ENCODE data around the gene MYL12B. TPM values are rescaled to one million over a fixed set of nuclear protein-coding genes. Genes with fewer than 3 reads are reported as not detected.
A peak's percentile ranks its signal among the peaks of the same experiment; 100 is the strongest.

Gene MYL12B
- total RNA-seq, 2 donors from 2014 or later = 208 to 328 TPM

DNA sequence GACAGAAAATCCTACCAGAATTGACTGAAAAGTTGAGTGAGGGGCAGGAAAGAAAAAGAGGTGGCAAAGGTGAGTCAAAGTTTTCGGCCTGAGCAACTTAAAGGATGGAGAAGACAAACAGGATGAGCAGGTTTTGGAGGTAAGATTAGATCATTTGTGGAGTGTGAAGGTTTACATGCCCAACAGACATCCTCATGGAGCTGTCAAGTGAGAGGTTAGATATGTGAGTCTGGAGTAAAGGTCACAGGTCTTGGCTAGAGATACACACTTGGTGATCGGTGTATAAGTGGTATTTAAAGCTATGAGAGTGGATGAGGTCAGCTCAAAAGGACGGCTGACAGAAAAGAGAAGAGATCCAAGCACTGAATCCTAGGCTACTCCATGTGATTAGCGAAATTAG lies 25.5 kb upstream of the MYL12B start:
- no peak for ATAC-seq (ENCODE audit: insufficient number of reproducible peaks, low FRiP score, low read depth)

DNA sequence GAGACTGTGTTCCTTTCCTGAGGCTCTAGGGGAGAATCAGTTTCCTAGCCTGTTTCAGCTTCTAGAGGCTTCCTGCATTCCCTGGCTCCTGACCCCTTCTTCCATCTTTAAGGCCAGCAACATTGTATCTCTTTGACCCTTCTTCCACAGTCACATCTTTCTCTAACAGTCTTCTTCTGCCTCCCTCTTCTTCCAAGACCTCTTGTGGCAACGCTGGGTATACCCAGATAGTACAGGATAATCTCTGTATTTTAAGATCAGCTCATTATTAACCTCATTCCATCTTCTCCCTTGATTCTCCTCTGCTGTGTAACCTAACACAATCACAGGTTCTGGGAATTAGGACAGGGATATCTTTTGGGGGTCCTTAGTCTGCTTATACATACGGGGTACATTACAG lies 23.2 kb upstream of the MYL12B start:
- ATAC-seq (ENCODE audit: insufficient number of reproducible peaks, low FRiP score, low read depth) = no peak
- H3K36me3 ChIP-seq = no peaks in the 10 kb centered on the region
- H3K27me3 ChIP-seq (replicated peaks; ENCODE audit: insufficient read depth) = no peaks in the 10 kb centered on the region
- H3K27ac ChIP-seq = no peak overlapping the region
- peaks cover 5 to 10% of the 10 kb centered on the region in 2 donors for H3K4me1 ChIP-seq (ENCODE audit: control insufficient read depth in 1 of 2, low read depth in 2 of 2)
- H3K9me3 ChIP-seq = no peaks in the 10 kb centered on the region
- TF ChIP-seq, protein P1, sequence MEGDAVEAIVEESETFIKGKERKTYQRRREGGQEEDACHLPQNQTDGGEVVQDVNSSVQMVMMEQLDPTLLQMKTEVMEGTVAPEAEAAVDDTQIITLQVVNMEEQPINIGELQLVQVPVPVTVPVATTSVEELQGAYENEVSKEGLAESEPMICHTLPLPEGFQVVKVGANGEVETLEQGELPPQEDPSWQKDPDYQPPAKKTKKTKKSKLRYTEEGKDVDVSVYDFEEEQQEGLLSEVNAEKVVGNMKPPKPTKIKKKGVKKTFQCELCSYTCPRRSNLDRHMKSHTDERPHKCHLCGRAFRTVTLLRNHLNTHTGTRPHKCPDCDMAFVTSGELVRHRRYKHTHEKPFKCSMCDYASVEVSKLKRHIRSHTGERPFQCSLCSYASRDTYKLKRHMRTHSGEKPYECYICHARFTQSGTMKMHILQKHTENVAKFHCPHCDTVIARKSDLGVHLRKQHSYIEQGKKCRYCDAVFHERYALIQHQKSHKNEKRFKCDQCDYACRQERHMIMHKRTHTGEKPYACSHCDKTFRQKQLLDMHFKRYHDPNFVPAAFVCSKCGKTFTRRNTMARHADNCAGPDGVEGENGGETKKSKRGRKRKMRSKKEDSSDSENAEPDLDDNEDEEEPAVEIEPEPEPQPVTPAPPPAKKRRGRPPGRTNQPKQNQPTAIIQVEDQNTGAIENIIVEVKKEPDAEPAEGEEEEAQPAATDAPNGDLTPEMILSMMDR (IDR thresholded peaks at IDR 0.05) = no peak
- H3K4me3 ChIP-seq = no peak overlapping the region
- DNase-seq (ENCODE audit: low spot score) = no peak

More for the DNA sequence above, 25.5 kb upstream of the MYL12B start:
- Histone ChIP-seq H3K27ac (no peak overlapping the region), H3K27me3 (replicated peaks; ENCODE audit: insufficient read depth) (no peaks in the 10 kb centered on the region), H3K9me3 (no peaks in the 10 kb centered on the region), H3K4me1 (ENCODE audit: control insufficient read depth in 1 of 2, low read depth in 2 of 2) (peaks cover 0 to 7% of the 10 kb centered on the region in 2 donors), H3K4me3 (no peak overlapping the region), H3K36me3 (no peaks in the 10 kb centered on the region)
- TF ChIP-seq, protein P1 (IDR thresholded peaks at IDR 0.05) = no peak
- no peak for DNase-seq (ENCODE audit: low spot score)

DNA sequence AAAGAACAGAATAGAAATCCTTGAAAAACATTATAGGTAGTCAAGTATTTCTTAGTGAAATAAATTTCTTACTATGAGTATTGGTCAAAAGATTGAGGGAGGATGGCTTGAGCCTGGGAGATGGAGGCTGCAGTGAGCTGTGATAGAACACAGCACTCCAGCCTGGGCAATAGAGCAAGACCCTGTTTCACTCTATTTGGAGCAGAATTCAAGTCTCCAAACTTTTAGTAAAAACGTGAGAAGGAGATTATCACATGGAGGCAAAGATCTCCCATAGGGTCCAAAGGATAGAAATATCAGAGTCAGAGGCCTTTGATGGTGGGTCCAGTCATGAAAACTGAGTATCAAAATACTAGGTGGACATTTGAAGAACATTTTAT lies 16.8 kb upstream of the MYL12B start:
- TF ChIP-seq, protein P1 (IDR thresholded peaks at IDR 0.05) = no peak
- peaks cover 18 to 36% of the 10 kb centered on the region in 2 donors for H3K4me1 ChIP-seq (ENCODE audit: control insufficient read depth in 1 of 2, low read depth in 2 of 2)
- no peak overlapping the region for H3K27ac ChIP-seq
- DNase-seq (ENCODE audit: low spot score) (no peak), ATAC-seq (ENCODE audit: insufficient number of reproducible peaks, low FRiP score, low read depth) (no peak)
- H3K27me3 ChIP-seq (replicated peaks; ENCODE audit: insufficient read depth) = no peaks in the 10 kb centered on the region
- H3K36me3 ChIP-seq = peaks cover 4% of the 10 kb centered on the region
- peak overlapping the region; percentile 89 for H3K4me3 ChIP-seq
- H3K9me3 ChIP-seq = no peaks in the 10 kb centered on the region

DNA sequence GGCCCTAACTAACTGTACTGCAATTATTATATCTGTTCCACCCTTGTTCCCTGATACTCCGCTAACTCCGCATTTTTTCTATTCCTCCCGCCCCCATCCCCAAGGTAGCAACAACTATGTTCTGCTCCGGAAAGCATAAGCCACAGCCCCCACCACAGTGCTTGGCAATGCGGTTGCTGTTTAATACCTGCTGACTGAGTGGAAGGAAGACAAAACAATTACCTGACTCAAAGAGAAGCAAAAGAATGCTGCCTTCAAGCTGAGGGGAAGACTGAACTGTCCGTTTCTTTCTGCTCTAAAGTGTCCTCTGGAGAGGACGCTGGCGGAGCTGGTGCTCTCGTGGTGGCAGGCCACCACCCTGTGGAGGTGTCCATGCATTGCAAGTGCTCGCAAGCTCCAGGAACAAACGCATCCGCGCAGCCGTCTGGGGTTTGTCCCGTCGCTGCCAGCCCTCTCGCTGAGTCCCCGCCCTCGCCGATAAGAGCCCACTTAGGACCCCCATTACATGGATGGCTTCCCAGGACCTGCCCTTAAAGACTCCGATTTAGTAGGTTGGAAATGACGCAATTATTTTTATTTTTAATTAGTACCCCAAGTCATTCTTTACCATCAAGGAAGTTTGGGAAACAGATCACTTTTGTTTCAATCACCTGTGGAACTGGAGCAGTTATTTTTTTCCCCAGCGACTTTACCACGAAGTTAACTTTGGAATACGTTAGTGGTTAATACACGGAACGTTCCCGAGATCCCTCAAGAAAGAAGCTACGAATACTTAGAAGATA lies 15.9 kb upstream of the MYL12B start:
- Histone ChIP-seq H3K36me3 (peaks cover 4% of the 10 kb centered on the region), H3K4me3 (peak overlapping the region; percentile 89), H3K27me3 (replicated peaks; ENCODE audit: insufficient read depth) (no peaks in the 10 kb centered on the region), H3K9me3 (no peaks in the 10 kb centered on the region), H3K4me1 (ENCODE audit: control insufficient read depth in 1 of 2, low read depth in 2 of 2) (peaks cover 18 to 40% of the 10 kb centered on the region in 2 donors), H3K27ac (peak overlapping the region; percentile 99 to 100)
- TF ChIP-seq, protein P1 (IDR thresholded peaks at IDR 0.05) = peak; percentile 97
- DNase-seq (ENCODE audit: low spot score) = peak; percentile 50
- ATAC-seq (ENCODE audit: insufficient number of reproducible peaks, low FRiP score, low read depth) = no peak

DNA sequence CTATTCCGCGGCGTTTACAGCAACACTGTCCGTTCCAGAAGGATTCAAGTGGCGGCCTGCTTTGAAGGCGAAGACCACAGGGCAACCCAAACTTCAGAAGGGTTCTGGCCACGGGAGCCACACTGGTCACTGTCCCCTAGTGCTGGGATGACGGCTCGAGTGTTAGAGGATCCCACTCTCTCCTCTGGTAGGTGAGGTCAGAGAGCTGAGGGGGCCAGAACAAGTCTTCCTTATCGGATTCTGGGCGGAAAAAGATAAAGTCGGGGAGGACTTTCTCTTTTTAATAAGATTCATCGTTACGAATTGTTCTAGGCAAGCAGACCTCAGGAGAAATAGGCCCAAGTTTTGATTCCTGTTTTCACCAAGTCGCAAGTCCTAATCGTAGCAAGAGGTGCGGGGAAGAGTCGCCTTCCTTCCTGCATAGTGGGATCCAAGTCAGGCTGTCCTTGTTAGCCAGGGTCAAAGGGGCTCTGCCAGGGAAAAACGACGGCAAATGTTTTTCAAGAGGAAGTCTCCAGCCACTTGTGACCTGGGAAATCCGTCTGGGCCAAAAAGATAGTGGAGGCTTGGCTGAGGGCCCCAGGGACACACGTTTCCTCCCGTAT lies 15.2 kb upstream of the MYL12B start:
- ATAC-seq (ENCODE audit: insufficient number of reproducible peaks, low FRiP score, low read depth) = no peak
- H3K27me3 ChIP-seq (replicated peaks; ENCODE audit: insufficient read depth) = no peaks in the 10 kb centered on the region
- peak overlapping the region; percentile 89 for H3K4me3 ChIP-seq
- H3K36me3 ChIP-seq = peaks cover 4% of the 10 kb centered on the region
- H3K4me1 ChIP-seq (ENCODE audit: control insufficient read depth in 1 of 2, low read depth in 2 of 2) = peaks cover 20 to 45% of the 10 kb centered on the region in 2 donors
- peak overlapping the region; percentile 99 to 100 for H3K27ac ChIP-seq
- TF ChIP-seq, protein P1 (IDR thresholded peaks at IDR 0.05) = no peak
- no peak for DNase-seq (ENCODE audit: low spot score)
- no peaks in the 10 kb centered on the region for H3K9me3 ChIP-seq

Data from thoracic aorta (tissue), 2 donors.